Activated naive CD4-positive, alpha-beta T cell treated with anti-CD3 and anti-CD28 coated beads, Interleukin-2, amount 50 U/mL, for 24 hours (primary cell): ENCODE measurements around the gene TRIO.

Source experiments
- H3K27ac Mint-ChIP-seq: one replicate; pipeline ENCODE4 v1.8.0; 2021; ENCODE audit warnings: mild to moderate bottlenecking, mixed read lengths
- H3K27me3 Mint-ChIP-seq: one replicate; pipeline ENCODE4 v1.8.0; 2021; ENCODE audit warnings: mixed read lengths
- H3K36me3 Mint-ChIP-seq: one replicate; pipeline ENCODE4 v1.8.0; 2021; ENCODE audit warnings: mixed read lengths
- H3K4me1 Mint-ChIP-seq: one replicate; pipeline ENCODE4 v1.8.0; 2021; ENCODE audit warnings: mixed read lengths
- H3K4me3 Mint-ChIP-seq: one replicate; pipeline ENCODE4 v1.8.0; 2021; ENCODE audit warnings: mild to moderate bottlenecking, mixed read lengths
- H3K9me3 Mint-ChIP-seq: one replicate; pipeline ENCODE4 v1.8.0; 2021; ENCODE audit warnings: mixed read lengths

Gene TRIO

GRCh38 chr5:14286574-14287421, 143.7 kb downstream of the TRIO start:
- H3K9me3 Mint-ChIP-seq = no peaks in the 10 kb centered on the region
- H3K27ac Mint-ChIP-seq = no peak overlapping the region
- no peak overlapping the region for H3K4me3 Mint-ChIP-seq
- H3K4me1 Mint-ChIP-seq = no peaks in the 10 kb centered on the region
- no peaks in the 10 kb centered on the region for H3K36me3 Mint-ChIP-seq
- peaks cover 3% of the 10 kb centered on the region for H3K27me3 Mint-ChIP-seq

- Mint-ChIP-seq H3K4me3 (no peak overlapping the region), H3K4me1 (no peaks in the 10 kb centered on the region), H3K36me3 (no peaks in the 10 kb centered on the region), H3K27ac (no peak overlapping the region), H3K9me3 (no peaks in the 10 kb centered on the region), H3K27me3 (peaks cover 1% of the 10 kb centered on the region)
These were observed 149.9 kb downstream of the TRIO start for GRCh38 chr5:14292766-14293658.

- H3K27ac Mint-ChIP-seq = no peak overlapping the region
- no peaks in the 10 kb centered on the region for H3K9me3 Mint-ChIP-seq
- no peaks in the 10 kb centered on the region for H3K4me1 Mint-ChIP-seq
- no peaks in the 10 kb centered on the region for H3K36me3 Mint-ChIP-seq
- H3K4me3 Mint-ChIP-seq = no peak overlapping the region
- no peaks in the 10 kb centered on the region for H3K27me3 Mint-ChIP-seq
These were observed 152.5 kb downstream of the TRIO start for GRCh38 chr5:14295610-14296009.

- Mint-ChIP-seq H3K27ac (no peak overlapping the region), H3K4me1 (no peaks in the 10 kb centered on the region), H3K9me3 (no peaks in the 10 kb centered on the region), H3K36me3 (no peaks in the 10 kb centered on the region), H3K4me3 (no peak overlapping the region), H3K27me3 (no peaks in the 10 kb centered on the region)
These were observed 153.6 kb downstream of the TRIO start for GRCh38 chr5:14296533-14297331.

- H3K9me3 Mint-ChIP-seq = no peaks in the 10 kb centered on the region
- no peak overlapping the region for H3K4me3 Mint-ChIP-seq
- H3K27ac Mint-ChIP-seq = no peak overlapping the region
- peaks cover 2% of the 10 kb centered on the region for H3K27me3 Mint-ChIP-seq
- H3K4me1 Mint-ChIP-seq = no peaks in the 10 kb centered on the region
- H3K36me3 Mint-ChIP-seq = no peaks in the 10 kb centered on the region
These were observed 154.6 kb downstream of the TRIO start for GRCh38 chr5:14297697-14298096.

- Mint-ChIP-seq H3K27me3 (peaks cover 3% of the 10 kb centered on the region), H3K4me1 (no peaks in the 10 kb centered on the region), H3K9me3 (no peaks in the 10 kb centered on the region), H3K36me3 (no peaks in the 10 kb centered on the region), H3K27ac (no peak overlapping the region), H3K4me3 (no peak overlapping the region)
These were observed 155.1 kb downstream of the TRIO start for GRCh38 chr5:14298126-14298847.

GRCh38 chr5:14299666-14300065, 156.5 kb downstream of the TRIO start:
- H3K36me3 Mint-ChIP-seq = no peaks in the 10 kb centered on the region
- H3K9me3 Mint-ChIP-seq = no peaks in the 10 kb centered on the region
- no peak overlapping the region for H3K27ac Mint-ChIP-seq

GRCh38 chr5:14301186-14301585, 158.0 kb downstream of the TRIO start:
- no peak overlapping the region for H3K4me3 Mint-ChIP-seq
- H3K27ac Mint-ChIP-seq = no peak overlapping the region
- no peaks in the 10 kb centered on the region for H3K9me3 Mint-ChIP-seq
- peaks cover 5% of the 10 kb centered on the region for H3K27me3 Mint-ChIP-seq
- no peaks in the 10 kb centered on the region for H3K36me3 Mint-ChIP-seq
- no peaks in the 10 kb centered on the region for H3K4me1 Mint-ChIP-seq

More at GRCh38 chr5:14299666-14300065, 156.5 kb downstream of the TRIO start:
- Mint-ChIP-seq H3K4me3 (no peak overlapping the region), H3K4me1 (no peaks in the 10 kb centered on the region), H3K27me3 (peaks cover 5% of the 10 kb centered on the region)

- no peaks in the 10 kb centered on the region for H3K9me3 Mint-ChIP-seq
- H3K4me3 Mint-ChIP-seq = no peak overlapping the region
- no peak overlapping the region for H3K27ac Mint-ChIP-seq
- peaks cover 5% of the 10 kb centered on the region for H3K27me3 Mint-ChIP-seq
- no peaks in the 10 kb centered on the region for H3K4me1 Mint-ChIP-seq
- no peaks in the 10 kb centered on the region for H3K36me3 Mint-ChIP-seq
These were observed 159.2 kb downstream of the TRIO start for GRCh38 chr5:14302330-14302729.

- H3K36me3 Mint-ChIP-seq = no peaks in the 10 kb centered on the region
- H3K9me3 Mint-ChIP-seq = no peaks in the 10 kb centered on the region
- H3K4me1 Mint-ChIP-seq = no peaks in the 10 kb centered on the region
- H3K27ac Mint-ChIP-seq = no peak overlapping the region
- H3K4me3 Mint-ChIP-seq = no peak overlapping the region
- H3K27me3 Mint-ChIP-seq = peaks cover 5% of the 10 kb centered on the region
These were observed 161.9 kb downstream of the TRIO start for GRCh38 chr5:14305045-14305444.

- H3K27me3 Mint-ChIP-seq = peaks cover 5% of the 10 kb centered on the region
- H3K9me3 Mint-ChIP-seq = no peaks in the 10 kb centered on the region
- no peaks in the 10 kb centered on the region for H3K36me3 Mint-ChIP-seq
- H3K4me3 Mint-ChIP-seq = no peak overlapping the region
- no peaks in the 10 kb centered on the region for H3K4me1 Mint-ChIP-seq
- H3K27ac Mint-ChIP-seq = no peak overlapping the region
These were observed 163.2 kb downstream of the TRIO start for GRCh38 chr5:14306329-14306815.

- H3K4me3 Mint-ChIP-seq = no peak overlapping the region
- H3K27me3 Mint-ChIP-seq = peaks cover 2% of the 10 kb centered on the region
- no peaks in the 10 kb centered on the region for H3K36me3 Mint-ChIP-seq
- H3K27ac Mint-ChIP-seq = no peak overlapping the region
- H3K4me1 Mint-ChIP-seq = no peaks in the 10 kb centered on the region
- no peaks in the 10 kb centered on the region for H3K9me3 Mint-ChIP-seq
These were observed 165.4 kb downstream of the TRIO start for GRCh38 chr5:14308384-14309154.

- H3K4me1 Mint-ChIP-seq = no peaks in the 10 kb centered on the region
- no peak overlapping the region for H3K4me3 Mint-ChIP-seq
- no peak overlapping the region for H3K27ac Mint-ChIP-seq
- no peaks in the 10 kb centered on the region for H3K36me3 Mint-ChIP-seq
- H3K27me3 Mint-ChIP-seq = no peaks in the 10 kb centered on the region
- no peaks in the 10 kb centered on the region for H3K9me3 Mint-ChIP-seq
These were observed 166.1 kb downstream of the TRIO start for GRCh38 chr5:14309199-14309598.

- H3K4me3 Mint-ChIP-seq = no peak overlapping the region
- H3K4me1 Mint-ChIP-seq = no peaks in the 10 kb centered on the region
- no peaks in the 10 kb centered on the region for H3K27me3 Mint-ChIP-seq
- H3K27ac Mint-ChIP-seq = no peak overlapping the region
- no peaks in the 10 kb centered on the region for H3K9me3 Mint-ChIP-seq
- H3K36me3 Mint-ChIP-seq = no peaks in the 10 kb centered on the region
These were observed 166.9 kb downstream of the TRIO start for GRCh38 chr5:14309878-14310531.
